H54 (cell line): ENCODE measurements around the gene RIN2.

Source experiments
- DNase-seq: peaks from one replicate; pipeline ENCODE4 v3.0.0; 2011; ENCODE audit warnings: low spot score, mixed read lengths; ENCODE audit not compliant: insufficient read length
- FAIRE-seq: peaks from 3 replicates; lab custom pipeline; 2011; peaks lifted over from hg19 to GRCh38; lab: Jason Lieb, UNC
- POLR2A ChIP-seq: IDR thresholded peaks from 2 replicates; pipeline ENCODE4 v1.6.1; 2011; ENCODE audit warnings: low read depth, mild to moderate bottlenecking, low read length

The RIN2 gene

GRCh38 chr20:19725373-19725772, 32.7 kb upstream of the RIN2 start:
- TF ChIP-seq POLR2A, result no peak
- FAIRE-seq, result no peak
- no peak for DNase-seq

DNA sequence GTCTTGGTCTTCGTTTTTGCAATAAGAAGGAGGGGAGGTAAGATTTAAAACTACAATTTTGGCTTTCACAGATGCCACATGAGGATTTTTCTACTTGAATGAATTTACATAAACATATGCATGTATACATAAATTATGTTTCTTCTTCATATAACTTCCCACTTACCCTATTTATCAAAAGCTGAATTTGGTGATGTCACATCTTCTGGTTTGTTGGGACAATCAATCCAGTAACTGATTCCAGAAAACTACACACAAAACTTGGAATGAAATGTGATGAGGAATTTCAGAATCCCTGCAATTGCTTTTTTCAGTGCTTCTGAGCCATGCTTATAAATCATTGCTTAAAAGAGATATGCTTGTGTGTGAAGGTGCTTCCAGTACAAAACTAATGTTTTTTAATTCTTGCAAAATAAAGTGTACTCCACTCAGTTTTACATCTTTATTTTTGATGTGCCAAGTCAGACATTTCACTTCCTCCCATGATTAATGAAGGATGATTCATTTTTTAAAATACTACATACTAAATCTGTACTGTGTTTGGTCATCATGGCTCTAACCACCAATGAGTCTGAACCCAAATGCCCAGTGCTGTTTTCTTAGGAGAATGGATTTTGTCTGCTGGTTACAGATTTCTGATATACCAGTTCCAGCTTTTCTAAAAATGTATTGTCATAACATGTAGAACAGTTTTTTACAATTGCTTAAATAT, 32.1 kb upstream of the RIN2 start:
- peak; percentile 17 for DNase-seq
- no peak for FAIRE-seq
- TF ChIP-seq POLR2A, result no peak

- DNase-seq, result no peak
- no peak for TF ChIP-seq POLR2A
- FAIRE-seq, result no peak
Observed at GRCh38 chr20:19727251-19727847, 30.7 kb upstream of the RIN2 start.

GRCh38 chr20:19729672-19730071, 28.4 kb upstream of the RIN2 start:
- no peak for TF ChIP-seq POLR2A
- FAIRE-seq, result no peak
- no peak for DNase-seq

GRCh38 chr20:19730706-19731105, 27.4 kb upstream of the RIN2 start:
- TF ChIP-seq POLR2A, result no peak
- no peak for FAIRE-seq
- DNase-seq, result no peak

- DNase-seq (no peak), FAIRE-seq (no peak)
- TF ChIP-seq POLR2A, result no peak
Observed at GRCh38 chr20:19734811-19735210, 23.2 kb upstream of the RIN2 start.

DNA sequence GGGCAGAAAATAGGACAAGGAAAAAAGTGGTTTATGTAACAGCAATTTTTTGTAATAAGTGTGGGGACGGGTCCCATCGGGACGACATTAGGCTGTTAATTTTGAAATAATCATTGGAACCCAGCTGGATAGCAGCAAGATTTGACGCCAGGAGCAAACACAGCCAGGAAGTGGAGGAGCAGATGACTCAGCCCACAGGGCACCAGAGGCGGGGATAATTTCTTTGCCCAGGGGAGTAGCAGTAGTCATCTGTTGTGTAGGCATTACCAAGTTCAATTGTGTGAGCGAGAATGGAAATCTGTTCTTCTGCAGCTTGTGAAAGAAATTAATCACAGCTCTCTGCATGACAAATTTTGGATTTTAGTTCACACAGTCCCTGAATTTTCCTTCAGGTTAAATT, 22.6 kb upstream of the RIN2 start:
- peak; percentile 77 for DNase-seq
- TF ChIP-seq POLR2A, result no peak
- FAIRE-seq, result peak; percentile 76

- no peak for TF ChIP-seq POLR2A
- no peak for DNase-seq
- FAIRE-seq, result peak; percentile 75
Observed at GRCh38 chr20:19737025-19737424, 21.0 kb upstream of the RIN2 start.

GRCh38 chr20:19738951-19739350, 19.1 kb upstream of the RIN2 start:
- no peak for FAIRE-seq

GRCh38 chr20:19739351-19739750, 18.7 kb upstream of the RIN2 start:
- TF ChIP-seq POLR2A, result no peak
- FAIRE-seq (no peak), DNase-seq (no peak)

More at GRCh38 chr20:19738951-19739350, 19.1 kb upstream of the RIN2 start:
- DNase-seq, result no peak
- no peak for TF ChIP-seq POLR2A

DNA sequence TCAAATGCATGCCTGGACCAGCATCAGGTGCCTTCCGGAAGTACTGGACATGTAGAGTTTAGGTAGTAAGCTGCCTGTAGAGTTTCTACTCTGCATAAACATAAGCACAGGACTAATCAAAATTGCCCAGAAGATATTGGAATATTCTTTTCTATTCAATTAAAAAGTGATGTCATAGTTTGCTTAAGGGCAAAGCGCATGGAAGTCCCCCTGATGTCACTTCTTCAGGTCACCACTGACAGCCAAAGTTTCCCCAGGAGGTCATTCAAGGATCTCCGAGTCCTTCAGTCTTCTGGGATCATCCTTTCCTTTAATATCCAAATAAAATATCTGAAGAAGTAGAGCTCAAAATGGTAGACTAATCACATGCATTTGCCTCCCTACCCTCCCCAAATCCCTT, 17.5 kb upstream of the RIN2 start:
- FAIRE-seq, result no peak
- TF ChIP-seq POLR2A, result no peak
- DNase-seq, result no peak

DNA sequence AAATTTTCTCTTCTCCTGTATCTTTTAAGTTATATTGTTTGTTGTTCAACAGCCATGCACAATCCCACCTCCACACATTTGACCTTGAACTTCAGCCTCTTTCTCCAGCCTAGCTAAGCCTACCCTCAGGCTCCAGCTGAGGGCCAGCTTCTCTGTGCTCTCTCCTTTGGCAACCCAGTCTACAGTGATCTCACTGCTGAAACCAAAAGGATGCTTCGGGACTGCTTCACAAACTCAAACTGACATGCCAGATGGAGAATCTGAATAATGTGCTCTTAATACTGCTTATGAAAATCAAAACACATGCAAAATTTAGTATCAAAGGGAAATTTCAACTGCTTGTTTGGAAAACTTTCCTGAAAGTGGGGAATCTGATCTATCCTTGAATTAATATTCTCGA, 16.1 kb upstream of the RIN2 start:
- TF ChIP-seq POLR2A, result no peak
- DNase-seq (no peak), FAIRE-seq (no peak)

DNA sequence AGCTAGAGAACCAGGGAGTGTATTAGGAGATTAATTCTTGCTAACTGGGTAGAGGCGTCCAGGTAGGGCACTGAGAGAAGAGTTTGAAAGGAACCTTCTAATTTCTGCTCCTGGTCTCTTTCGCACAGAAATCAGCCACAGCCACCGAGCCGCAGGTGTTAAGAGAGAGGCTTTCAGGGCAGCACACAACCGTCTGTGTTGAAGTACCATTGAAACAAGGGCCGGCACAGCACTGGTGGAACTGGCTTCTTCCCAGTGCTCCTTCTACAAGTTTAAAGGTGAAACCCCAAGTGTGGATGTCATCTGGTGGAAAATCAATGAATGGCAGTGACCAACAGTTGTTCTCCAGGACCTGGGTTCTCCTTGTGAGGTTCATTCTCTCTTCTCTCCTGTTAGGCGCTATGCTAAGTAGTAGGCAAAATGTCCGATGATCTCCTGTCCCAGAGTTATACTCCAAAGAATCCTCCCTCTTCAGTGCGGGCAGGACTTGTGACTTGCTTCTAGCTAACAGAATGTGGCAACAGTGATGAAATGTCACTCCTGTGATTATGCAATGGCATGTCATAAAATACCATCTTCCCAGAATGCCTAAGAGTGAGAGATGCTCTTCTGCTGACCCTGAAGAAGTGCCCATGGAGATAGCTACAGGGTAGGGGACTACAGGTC, 15.0 kb upstream of the RIN2 start:
- FAIRE-seq (no peak), DNase-seq (no peak)
- no peak for TF ChIP-seq POLR2A

- DNase-seq (no peak), FAIRE-seq (no peak)
- TF ChIP-seq POLR2A, result no peak
Observed at GRCh38 chr20:19743640-19743995, 14.4 kb upstream of the RIN2 start.

GRCh38 chr20:19745106-19745505, 13.0 kb upstream of the RIN2 start:
- DNase-seq (no peak), FAIRE-seq (no peak)
- no peak for TF ChIP-seq POLR2A

GRCh38 chr20:19745584-19745983, 12.5 kb upstream of the RIN2 start:
- FAIRE-seq, result no peak

More at GRCh38 chr20:19745584-19745983, 12.5 kb upstream of the RIN2 start:
- DNase-seq, result no peak
- TF ChIP-seq POLR2A, result no peak
